ENCODE measurements around the gene DTX4.

GRCh38 chr11:59154610-59155009 lies 17.3 kb upstream of the DTX4 start:
- TF ChIP-seq POLR2AphosphoS5 (IDR thresholded peaks at IDR 0.05; ENCODE audit: low read depth, low read length) (no peak), CTCF (IDR thresholded peaks at IDR 0.05) (no peak)
